ENCODE results near the gene SORCS3. TPM values are rescaled to one million over a fixed set of nuclear protein-coding genes. Genes with fewer than 3 reads are reported as not detected.
"Not testable (repeated sequence)": the region's sequence is repeated elsewhere in the genome, so short reads cannot be mapped to it uniquely, and the experiment has no call there.

Gene SORCS3
- total RNA-seq, 1 donor from 2014 or later = not detected

GRCh38 chr10:104689547-104689946 is 48.5 kb downstream of the SORCS3 start:
- intact Hi-C loops (cut with micrococcal nuclease) = no loop called here

- intact Hi-C loops (cut with micrococcal nuclease) = no loop called here
These were observed 49.0 kb downstream of the SORCS3 start for GRCh38 chr10:104690101-104690500.

GRCh38 chr10:104690959-104691358 is 49.9 kb downstream of the SORCS3 start:
- intact Hi-C loops (cut with micrococcal nuclease) = no loop called here

- intact Hi-C loops (cut with micrococcal nuclease) = no loop called here
These were observed 53.0 kb downstream of the SORCS3 start for GRCh38 chr10:104694074-104694473.

GRCh38 chr10:104703262-104703661 is 62.2 kb downstream of the SORCS3 start:
- intact Hi-C loops (cut with micrococcal nuclease) = not testable (repeated sequence)

GRCh38 chr10:104706886-104707285 is 65.8 kb downstream of the SORCS3 start:
- intact Hi-C loops (cut with micrococcal nuclease) = no loop called here

GRCh38 chr10:104707602-104708459 is 66.7 kb downstream of the SORCS3 start:
- intact Hi-C loops (cut with micrococcal nuclease) = no loop called here

GRCh38 chr10:104711302-104711721 is 70.2 kb downstream of the SORCS3 start:
- intact Hi-C loops (cut with micrococcal nuclease) = no loop called here

GRCh38 chr10:104730593-104730992 is 89.5 kb downstream of the SORCS3 start:
- intact Hi-C loops (cut with micrococcal nuclease) = not testable (repeated sequence)

GRCh38 chr10:104731192-104731591 is 90.1 kb downstream of the SORCS3 start:
- intact Hi-C loops (cut with micrococcal nuclease) = no loop called here

- intact Hi-C loops (cut with micrococcal nuclease) = no loop called here
These were observed 91.1 kb downstream of the SORCS3 start for GRCh38 chr10:104732222-104732621.

- intact Hi-C loops (cut with micrococcal nuclease) = no loop called here
These were observed 93.3 kb downstream of the SORCS3 start for GRCh38 chr10:104734433-104734832.

GRCh38 chr10:104735036-104735756 is 94.1 kb downstream of the SORCS3 start:
- intact Hi-C loops (cut with micrococcal nuclease) = no loop called here

GRCh38 chr10:104735757-104736391 is 94.8 kb downstream of the SORCS3 start:
- intact Hi-C loops (cut with micrococcal nuclease) = no loop called here

GRCh38 chr10:104741127-104741526 is 100.0 kb downstream of the SORCS3 start:
- intact Hi-C loops (cut with micrococcal nuclease) = no loop called here

GRCh38 chr10:104744052-104744451 is 103.0 kb downstream of the SORCS3 start:
- intact Hi-C loops (cut with micrococcal nuclease) = no loop called here

- intact Hi-C loops (cut with micrococcal nuclease) = no loop called here
These were observed 109.2 kb downstream of the SORCS3 start for GRCh38 chr10:104750291-104750690.

GRCh38 chr10:104762793-104763192 is 121.7 kb downstream of the SORCS3 start:
- intact Hi-C loops (cut with micrococcal nuclease) = no loop called here

- intact Hi-C loops (cut with micrococcal nuclease) = no loop called here
These were observed 125.3 kb downstream of the SORCS3 start for GRCh38 chr10:104766341-104766740.

GRCh38 chr10:104767282-104767681 is 126.2 kb downstream of the SORCS3 start:
- intact Hi-C loops (cut with micrococcal nuclease) = no loop called here

- intact Hi-C loops (cut with micrococcal nuclease) = no loop called here
These were observed 126.7 kb downstream of the SORCS3 start for GRCh38 chr10:104767745-104768144.

GRCh38 chr10:104773105-104773504 is 132.0 kb downstream of the SORCS3 start:
- intact Hi-C loops (cut with micrococcal nuclease) = no loop called here

All from T-helper 2 cell treated with Interferon-gamma antibody and Interleukin-4, amounts not matched to agents 100 ng/mL and 5 ng/mL, for 36 hours (primary cell).